K562 (cell line): ENCODE measurements around the gene METRN. TPM values are rescaled to one million over a fixed set of nuclear protein-coding genes. Genes with fewer than 3 reads are reported as not detected.

Experiments
- ATF6 ChIP-seq: sonication (generic); formaldehyde crosslinking; IDR thresholded peaks from 2 replicates; pipeline ENCODE4 v1.4.0; 2020; ENCODE audit warnings: mild to moderate bottlenecking, missing genetic modification reagents
- BCOR ChIP-seq: fragments of 450-650 bp; IDR thresholded peaks from 2 replicates; pipeline ENCODE4 v1.6.1; 2016
- BRD4 ChIP-seq: fragments of 200-600 bp; sonication (generic); IDR thresholded peaks from 2 replicates; pipeline ENCODE4 v1.6.1; 2017; ENCODE audit warnings: inconsistent platforms
- HDAC6 ChIP-seq: IDR thresholded peaks from 2 replicates; pipeline ENCODE4 v1.6.1; 2012; ENCODE audit warnings: low read depth, mild to moderate bottlenecking, control low read depth, inconsistent platforms, low read length, moderate library complexity
- HNRNPH1 ChIP-seq: fragments of 200-400 bp; formaldehyde crosslinking; optimal IDR thresholded peaks from 2 replicates; pipeline ENCODE3; 2017; ENCODE audit warnings: low read depth, mild to moderate bottlenecking, low read length, moderate library complexity
- ILF3 ChIP-seq: fragments of 450-650 bp; IDR thresholded peaks from 2 replicates; pipeline ENCODE4 v1.6.1; 2018; ENCODE audit warnings: antibody characterized with exemption, mild to moderate bottlenecking, moderate library complexity, borderline replicate concordance
- KLF10 ChIP-seq: fragments of 250-450 bp; sonication (Bioruptor Pico); IDR thresholded peaks from 2 replicates; pipeline ENCODE4 v1.6.1; 2021; ENCODE audit warnings: matching md5 sums
- MTF1 ChIP-seq: fragments of 250-450 bp; sonication (Bioruptor Pico); IDR thresholded peaks from 2 replicates; pipeline ENCODE4 v1.9.0; 2021; ENCODE audit warnings: moderate library complexity, mild to moderate bottlenecking, inconsistent platforms, borderline replicate concordance
- NR2F6 ChIP-seq: fragments of 450-650 bp; formaldehyde crosslinking; IDR thresholded peaks from 2 replicates; pipeline ENCODE4 v1.4.0; 2020; ENCODE audit warnings: mild to moderate bottlenecking
- NR4A1 ChIP-seq, 2 experiments: fragments of 250-450 bp in 1 of 2; fragments of 450-650 bp in 1 of 2; sonication (Bioruptor Pico) in 1 of 2; IDR thresholded peaks; 2 replicates each; pipeline versions ENCODE4 v1.4.0 to v1.6.1; 2016 to 2020; ENCODE audit warnings: mild to moderate bottlenecking in 2 of 2, missing compliant biosample characterization in 1 of 2, missing genetic modification characterization in 1 of 2, moderate library complexity in 1 of 2
- SLC30A9 ChIP-seq: fragments of 250-450 bp; sonication (Bioruptor Pico); IDR thresholded peaks from 2 replicates; pipeline ENCODE4 v1.8.0; 2022; ENCODE audit warnings: mild to moderate bottlenecking, moderate library complexity
- SMAD2 ChIP-seq: fragments of 150-350 bp; IDR thresholded peaks from 2 replicates; pipeline ENCODE4 v1.6.1; 2014; ENCODE audit warnings: low read depth, mild to moderate bottlenecking, low read length
- ZBTB9 ChIP-seq: fragments of 450-650 bp; formaldehyde crosslinking; IDR thresholded peaks from 2 replicates; pipeline ENCODE4 v1.4.0; 2020; ENCODE audit warnings: mild to moderate bottlenecking, moderate library complexity
- ZNF175 ChIP-seq: fragments of 200-800 bp; sonication (Bioruptor generic); IDR thresholded peaks from 2 replicates; pipeline ENCODE4 v1.6.1; 2016; ENCODE audit warnings: low read depth, mild to moderate bottlenecking, missing genetic modification characterization, missing compliant biosample characterization
- ZNF395 ChIP-seq: fragments of 200-800 bp; sonication (Bioruptor generic); IDR thresholded peaks from 2 replicates; pipeline ENCODE4 v1.6.1; 2017; ENCODE audit warnings: missing genetic modification characterization, missing compliant biosample characterization
- ZNF785 ChIP-seq: fragments of 250-450 bp; sonication (Bioruptor Pico); IDR thresholded peaks from 2 replicates; pipeline ENCODE4 v1.4.0; 2020; ENCODE audit warnings: mild to moderate bottlenecking
- polyA plus RNA-seq, 8 experiments: library from polyadenylated mRNA; depleted of rRNA in 4 of 8; stranded (reverse) in 5 of 8; unstranded in 3 of 8; fragments of >200 nt; fragmentation: Nextera tagmentation in 2 of 8; fragmentation: Illumina TruSeq in 1 of 8; extraction: Ambion mirVana in 2 of 8; extraction: Trizol in 1 of 8; gene quantifications; 2 replicates each; pipeline versions ENCODE4 v1.2.1 to v1.2.3, GENCODE V29; 2011 to 2014; ENCODE audit warnings: inconsistent platforms in 1 of 8, missing spikeins in 1 of 8
- total RNA-seq, 7 experiments: library from RNA; depleted of rRNA in 6 of 7; stranded (reverse); fragments of >200 nt in 6 of 7; fragmentation: Illumina TruSeq in 2 of 7; extraction: Trizol in 2 of 7; gene quantifications; 2 replicates each; pipeline versions ENCODE4 v1.2.1 to v1.2.3, GENCODE V29; 2011 to 2021; ENCODE audit warnings: low replicate concordance in 1 of 7
- TF ChIP-seq, protein P1 (sequence below): fragments of 250-450 bp; sonication (Bioruptor Pico); IDR thresholded peaks from 2 replicates; pipeline ENCODE4 v1.6.1; 2021; ENCODE audit warnings: mild to moderate bottlenecking
- TF ChIP-seq, protein P2 (sequence below): fragments of 450-650 bp; IDR thresholded peaks from 2 replicates; pipeline ENCODE4 v1.6.1; 2018; ENCODE audit not compliant: partially characterized antibody

METRN gene
- total and polyA plus RNA-seq, 9 of the 15 experiments (the other 6 are each of a cell fraction or from before 2014, with no cell fraction given) = 0.20 to 89.8 (median 15.4) TPM

DNA sequence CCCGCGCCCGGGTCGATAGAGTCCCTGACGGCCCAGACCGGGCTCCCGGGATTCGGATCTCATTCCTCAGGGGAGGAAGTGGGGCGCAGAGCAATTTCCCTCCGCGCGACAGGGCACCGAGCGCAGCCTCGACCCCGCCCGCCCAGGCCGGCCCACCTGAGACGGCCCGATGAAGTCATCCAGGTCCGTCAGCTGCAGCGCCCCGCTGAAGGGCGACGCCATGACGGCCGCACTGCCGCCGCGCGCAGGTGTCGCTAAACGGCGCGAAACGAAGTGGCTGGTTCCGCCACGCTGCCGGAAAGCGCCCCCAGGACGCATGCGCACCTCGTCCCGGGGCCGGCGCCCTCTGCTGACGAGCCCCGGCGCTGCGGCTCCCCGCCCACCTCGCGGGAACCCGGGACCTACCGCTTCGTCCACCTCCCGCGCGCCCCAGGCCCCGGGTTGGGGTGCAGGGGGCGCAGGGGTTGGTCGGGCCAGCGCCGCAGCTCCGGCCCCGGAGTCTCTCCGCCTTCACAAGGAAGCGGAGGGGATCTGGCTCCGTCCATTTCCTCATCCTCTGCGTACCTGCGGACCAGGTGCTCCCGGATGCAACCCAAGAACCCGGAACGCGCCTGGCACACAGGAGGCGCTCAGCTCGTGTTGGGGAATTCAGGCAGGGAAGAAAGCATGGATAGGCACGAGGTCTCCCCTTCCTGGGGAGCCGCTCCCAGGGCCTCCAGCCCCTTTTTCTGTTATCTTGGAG is 26.0 kb downstream of the METRN start, which contains the start of gene CIAO3 (continued):
- TF ChIP-seq ZNF395 (CRISPR knock-in tag) (no peak), NR4A1 (CRISPR knock-in tag; IDR thresholded peaks at IDR 0.05) (peak; percentile 12; the same call in 1 of the 2 replicates), NR4A1 (tag; IDR thresholded peaks at IDR 0.05) (no peak), ILF3 (no peak), ATF6 (CRISPR knock-in tag) (peak; percentile 75; the same call in 1 of the 2 replicates), NR2F6 (CRISPR knock-in tag) (no peak), HDAC6 (no peak), ZNF785 (CRISPR knock-in tag) (no peak), MTF1 (CRISPR knock-in tag) (no peak), KLF10 (CRISPR knock-in tag) (no peak), ZBTB9 (CRISPR knock-in tag) (no peak; the same call in 1 of the 2 replicates), SMAD2 (no peak), SLC30A9 (CRISPR knock-in tag) (no peak), HNRNPH1 (no peak), BCOR (no peak), ZNF175 (no peak), BRD4 (0 out of 2 replicates have a peak, but pooled peaks have one; percentile 38)
- TF ChIP-seq, protein P1, sequence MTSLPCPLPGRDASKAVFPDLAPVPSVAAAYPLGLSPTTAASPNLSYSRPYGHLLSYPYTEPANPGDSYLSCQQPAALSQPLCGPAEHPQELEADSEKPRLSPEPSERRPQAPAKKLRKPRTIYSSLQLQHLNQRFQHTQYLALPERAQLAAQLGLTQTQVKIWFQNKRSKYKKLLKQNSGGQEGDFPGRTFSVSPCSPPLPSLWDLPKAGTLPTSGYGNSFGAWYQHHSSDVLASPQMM (CRISPR knock-in tag) = no peak
- TF ChIP-seq, protein P2, sequence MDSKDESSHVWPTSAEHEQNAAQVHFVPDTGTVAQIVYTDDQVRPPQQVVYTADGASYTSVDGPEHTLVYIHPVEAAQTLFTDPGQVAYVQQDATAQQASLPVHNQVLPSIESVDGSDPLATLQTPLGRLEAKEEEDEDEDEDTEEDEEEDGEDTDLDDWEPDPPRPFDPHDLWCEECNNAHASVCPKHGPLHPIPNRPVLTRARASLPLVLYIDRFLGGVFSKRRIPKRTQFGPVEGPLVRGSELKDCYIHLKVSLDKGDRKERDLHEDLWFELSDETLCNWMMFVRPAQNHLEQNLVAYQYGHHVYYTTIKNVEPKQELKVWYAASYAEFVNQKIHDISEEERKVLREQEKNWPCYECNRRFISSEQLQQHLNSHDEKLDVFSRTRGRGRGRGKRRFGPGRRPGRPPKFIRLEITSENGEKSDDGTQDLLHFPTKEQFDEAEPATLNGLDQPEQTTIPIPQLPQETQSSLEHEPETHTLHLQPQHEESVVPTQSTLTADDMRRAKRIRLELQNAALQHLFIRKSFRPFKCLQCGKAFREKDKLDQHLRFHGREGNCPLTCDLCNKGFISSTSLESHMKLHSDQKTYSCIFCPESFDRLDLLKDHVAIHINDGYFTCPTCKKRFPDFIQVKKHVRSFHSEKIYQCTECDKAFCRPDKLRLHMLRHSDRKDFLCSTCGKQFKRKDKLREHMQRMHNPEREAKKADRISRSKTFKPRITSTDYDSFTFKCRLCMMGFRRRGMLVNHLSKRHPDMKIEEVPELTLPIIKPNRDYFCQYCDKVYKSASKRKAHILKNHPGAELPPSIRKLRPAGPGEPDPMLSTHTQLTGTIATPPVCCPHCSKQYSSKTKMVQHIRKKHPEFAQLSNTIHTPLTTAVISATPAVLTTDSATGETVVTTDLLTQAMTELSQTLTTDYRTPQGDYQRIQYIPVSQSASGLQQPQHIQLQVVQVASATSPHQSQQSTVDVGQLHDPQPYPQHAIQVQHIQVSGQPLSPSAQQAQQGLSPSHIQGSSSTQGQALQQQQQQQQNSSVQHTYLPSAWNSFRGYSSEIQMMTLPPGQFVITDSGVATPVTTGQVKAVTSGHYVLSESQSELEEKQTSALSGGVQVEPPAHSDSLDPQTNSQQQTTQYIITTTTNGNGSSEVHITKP = no peak
